ENCODE data around the gene MADCAM1.

The MADCAM1 gene

DNA sequence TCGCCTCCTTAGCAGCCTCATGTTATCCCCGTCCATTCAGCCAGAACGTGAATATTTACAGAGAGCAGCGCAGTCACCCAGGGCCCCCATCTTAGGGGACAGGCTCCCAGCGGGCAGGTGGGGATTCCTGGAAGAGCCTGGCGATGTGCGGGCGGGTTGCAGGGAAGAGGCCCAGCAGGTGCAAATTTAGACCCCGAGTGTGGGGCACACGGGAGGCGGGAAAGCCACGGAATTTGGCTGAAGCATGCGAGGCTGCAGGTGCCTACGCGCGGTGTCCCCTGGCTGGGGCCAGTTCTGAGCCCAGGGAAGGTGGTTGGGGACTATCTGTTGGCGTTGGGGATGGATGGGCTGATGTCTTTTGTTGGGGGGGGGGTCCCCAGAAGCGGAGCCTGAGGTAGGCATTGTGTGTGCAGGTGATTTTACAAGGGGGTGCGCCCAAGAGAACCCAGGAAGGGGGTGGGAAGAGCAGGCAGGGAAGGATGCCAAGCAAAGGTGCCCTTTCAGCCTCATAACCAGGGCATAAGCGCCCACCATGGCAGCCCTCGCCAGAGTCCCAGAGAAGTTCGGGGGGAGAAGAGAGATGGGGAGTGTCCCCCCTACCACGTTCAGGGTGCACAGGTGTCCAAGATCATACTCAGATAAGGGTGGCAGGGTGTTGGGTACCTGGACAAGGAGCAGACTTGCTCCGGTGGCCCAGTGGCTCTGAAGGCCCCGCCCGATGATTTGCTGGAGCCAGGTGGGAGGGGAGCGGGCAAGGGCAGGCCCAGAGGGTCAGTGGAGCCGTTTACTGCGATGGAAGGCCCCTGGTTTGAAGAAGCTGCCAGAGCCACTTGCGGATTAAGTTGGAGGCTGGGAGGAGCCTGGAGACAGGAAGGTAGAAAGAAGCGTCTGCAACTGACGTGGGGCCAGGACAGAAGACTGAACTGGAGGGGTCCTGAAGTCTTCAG, 12.2 kb downstream of the MADCAM1 start:
- no peak for FAIRE-seq

DNA sequence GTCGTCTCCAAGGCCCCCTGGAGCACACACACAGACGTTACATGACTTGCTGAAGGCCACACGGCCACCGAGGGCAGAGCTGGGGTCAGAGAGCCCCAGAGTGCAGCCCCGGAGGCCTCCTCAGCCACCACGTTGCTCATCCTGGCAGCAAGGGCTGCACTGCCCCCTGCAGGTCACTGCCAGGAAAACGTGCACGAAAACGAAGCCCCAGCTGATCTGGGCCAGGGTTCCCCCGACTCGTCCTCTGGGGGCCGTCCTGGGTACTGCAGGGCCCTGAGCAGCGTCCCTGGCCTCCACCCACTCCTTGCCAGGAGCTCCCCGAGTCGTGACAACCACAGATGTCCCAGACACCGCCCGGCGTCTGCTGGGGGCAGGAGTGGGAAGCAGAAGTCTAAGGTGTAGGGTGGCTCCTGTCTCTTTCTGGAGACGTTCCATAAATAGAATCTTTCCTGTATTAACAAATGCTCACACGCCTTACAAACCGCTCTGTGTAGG, 14.4 kb downstream of the MADCAM1 start:
- FAIRE-seq: no peak

GRCh38 chr19:511101-511851, 15.0 kb downstream of the MADCAM1 start:
- FAIRE-seq: no peak

- FAIRE-seq: no peak
These were observed 16.5 kb downstream of the MADCAM1 start for GRCh38 chr19:512547-513365.

DNA sequence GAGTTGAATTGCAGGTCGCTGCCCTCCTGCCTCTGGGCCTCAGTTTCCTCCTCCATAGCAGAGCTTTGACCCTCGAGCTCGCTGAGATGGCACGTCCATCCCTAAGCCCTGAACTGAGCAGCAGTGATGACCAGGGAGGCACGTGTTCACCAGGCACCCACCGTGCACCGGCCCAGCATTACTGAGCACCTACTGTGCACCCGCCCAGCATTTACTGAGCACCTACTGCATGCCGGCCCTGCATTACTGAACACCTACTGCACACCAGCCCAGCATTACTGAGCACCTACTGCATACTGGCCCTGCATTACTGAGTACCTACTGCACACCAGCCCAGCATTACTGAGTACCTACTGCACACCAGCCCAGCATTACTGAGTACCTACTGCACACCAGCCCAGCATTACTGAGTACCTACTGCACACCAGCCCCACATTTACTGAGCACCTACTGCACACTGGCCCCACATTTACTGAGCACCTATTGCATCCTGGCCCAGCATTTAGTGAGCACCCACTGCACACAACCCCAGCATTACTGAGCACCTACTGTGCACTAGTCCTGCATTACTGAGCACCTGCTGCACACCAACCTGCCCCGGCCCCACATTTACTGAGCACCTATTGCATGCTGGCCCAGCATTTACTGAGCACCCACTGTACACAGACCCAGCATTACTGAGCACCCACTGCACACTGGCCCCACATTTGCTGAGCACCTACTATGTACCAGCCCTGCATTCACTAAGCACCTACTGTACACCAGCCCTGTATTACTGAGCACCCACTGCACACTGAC, 17.3 kb downstream of the MADCAM1 start:
- FAIRE-seq: no peak

- FAIRE-seq: no peak
These were observed 17.9 kb downstream of the MADCAM1 start for GRCh38 chr19:514166-514663.

DNA sequence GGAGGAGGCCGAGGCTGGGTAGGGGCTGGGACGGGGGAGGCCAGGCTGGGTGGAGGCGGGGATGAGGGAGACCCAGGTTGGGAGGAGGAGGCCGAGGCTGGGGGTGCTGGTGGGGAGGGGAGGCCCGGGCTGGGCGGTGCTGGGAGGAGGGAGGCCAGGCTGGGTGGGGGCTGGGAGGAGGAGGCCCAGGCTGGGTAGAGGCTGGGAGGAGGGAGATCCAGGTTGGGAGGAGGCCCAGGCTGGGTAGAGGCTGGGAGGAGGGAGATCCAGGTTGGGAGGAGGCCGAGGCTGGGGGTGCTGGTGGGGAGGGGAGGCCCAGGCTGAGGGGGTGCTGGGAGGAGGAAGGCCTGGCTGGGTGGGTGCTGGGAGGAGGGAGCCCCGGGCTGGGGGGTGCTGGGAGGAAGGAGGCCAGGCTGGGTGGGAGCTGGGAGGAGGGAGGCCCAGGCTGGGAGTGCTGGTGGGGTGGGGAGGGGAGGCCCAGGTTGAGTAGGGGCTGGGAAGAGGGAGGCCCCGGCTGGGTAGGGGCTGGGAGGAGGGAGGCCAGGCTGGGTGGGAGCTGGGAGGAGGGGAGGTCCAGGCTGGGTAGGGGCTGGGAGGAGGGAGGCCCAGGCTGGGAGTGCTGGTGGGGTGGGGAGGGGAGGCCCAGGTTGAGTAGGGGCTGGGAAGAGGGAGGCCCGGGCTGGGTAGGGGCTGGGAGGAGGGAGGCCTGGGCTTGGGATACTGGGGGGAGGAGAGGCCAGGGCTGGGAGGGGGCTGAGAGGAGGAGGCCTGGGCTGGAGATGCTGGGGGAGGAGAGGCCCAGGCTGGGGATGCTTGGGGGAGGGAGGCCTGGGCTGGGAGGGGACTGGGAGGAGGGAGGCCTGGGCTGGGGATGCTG, 21.7 kb downstream of the MADCAM1 start:
- no peak for FAIRE-seq

- FAIRE-seq: no peak
These were observed 22.4 kb downstream of the MADCAM1 start for GRCh38 chr19:518598-519231.

GRCh38 chr19:519449-519865, 23.2 kb downstream of the MADCAM1 start:
- FAIRE-seq: no peak

- FAIRE-seq: no peak
These were observed 26.4 kb downstream of the MADCAM1 start for GRCh38 chr19:522726-523125.

- no peak for FAIRE-seq
These were observed 27.9 kb downstream of the MADCAM1 start for GRCh38 chr19:524062-524674.

GRCh38 chr19:525029-525428, 28.7 kb downstream of the MADCAM1 start:
- FAIRE-seq: no peak

DNA sequence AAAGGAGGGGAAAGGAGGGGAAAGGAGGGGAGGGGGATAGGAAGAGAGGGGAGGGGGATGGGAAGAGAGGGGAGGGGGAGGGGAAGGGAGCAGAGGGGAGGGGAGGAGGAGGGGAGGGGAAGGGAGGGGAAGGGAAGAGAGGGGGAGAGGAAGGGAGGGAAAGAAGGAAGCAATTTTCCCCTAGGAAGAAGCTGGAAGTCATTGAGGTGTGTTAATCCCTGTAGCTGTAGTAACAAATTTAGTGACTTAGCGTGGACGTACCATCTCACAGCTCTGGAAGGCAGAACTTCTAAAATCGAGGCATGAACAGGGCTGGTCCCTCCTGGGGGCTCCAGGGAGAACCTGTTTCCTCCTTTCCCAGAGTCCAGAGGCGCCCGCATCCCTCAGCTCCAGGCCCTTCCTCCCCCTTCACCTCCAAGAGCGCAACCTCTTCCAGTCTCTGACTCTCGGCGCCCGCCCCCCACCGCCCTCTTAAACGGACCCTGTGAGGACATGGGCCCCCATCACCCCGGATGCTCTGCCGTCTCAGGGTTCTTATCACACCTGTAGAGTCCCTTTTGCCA, 29.7 kb downstream of the MADCAM1 start:
- no peak for FAIRE-seq

- FAIRE-seq: no peak
These were observed 34.1 kb downstream of the MADCAM1 start for GRCh38 chr19:530134-531008.

DNA sequence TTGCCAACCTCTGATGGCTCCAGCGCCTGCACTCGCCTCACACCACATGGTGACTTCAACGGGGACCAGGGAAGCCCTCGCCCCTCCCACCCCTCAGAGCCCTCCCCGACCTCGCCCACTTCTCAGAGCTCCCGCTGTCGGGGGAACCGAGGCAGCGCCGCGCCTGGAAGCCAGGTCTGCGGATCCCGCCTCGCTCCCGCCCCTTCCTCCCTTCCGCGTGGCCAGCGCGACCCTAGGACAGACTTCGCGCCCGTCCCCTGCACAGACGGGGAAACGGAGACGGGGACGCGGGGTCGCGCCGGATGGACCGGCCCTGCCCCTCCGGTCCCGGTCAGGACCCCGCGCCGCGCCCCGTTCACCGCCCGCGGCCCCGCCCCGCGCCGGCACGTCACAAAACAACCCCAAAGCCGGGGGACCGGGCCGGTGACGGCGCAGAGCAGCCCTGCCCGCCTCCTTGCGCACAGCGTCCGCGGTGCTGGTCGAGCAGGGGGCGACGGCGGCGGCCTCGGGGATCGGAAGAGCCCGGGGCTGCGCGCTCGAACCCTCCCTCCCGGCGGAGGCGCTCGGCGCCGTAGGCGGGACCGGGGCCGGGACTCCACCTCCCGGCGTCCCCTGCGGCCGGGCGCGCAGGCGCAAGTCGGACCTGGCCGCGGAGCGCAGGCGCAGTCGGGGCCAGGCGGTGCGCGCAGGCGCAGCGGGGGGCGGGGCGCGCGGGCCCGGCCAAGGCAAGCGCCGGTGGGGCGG, 34.9 kb downstream of the MADCAM1 start:
- no peak for FAIRE-seq

DNA sequence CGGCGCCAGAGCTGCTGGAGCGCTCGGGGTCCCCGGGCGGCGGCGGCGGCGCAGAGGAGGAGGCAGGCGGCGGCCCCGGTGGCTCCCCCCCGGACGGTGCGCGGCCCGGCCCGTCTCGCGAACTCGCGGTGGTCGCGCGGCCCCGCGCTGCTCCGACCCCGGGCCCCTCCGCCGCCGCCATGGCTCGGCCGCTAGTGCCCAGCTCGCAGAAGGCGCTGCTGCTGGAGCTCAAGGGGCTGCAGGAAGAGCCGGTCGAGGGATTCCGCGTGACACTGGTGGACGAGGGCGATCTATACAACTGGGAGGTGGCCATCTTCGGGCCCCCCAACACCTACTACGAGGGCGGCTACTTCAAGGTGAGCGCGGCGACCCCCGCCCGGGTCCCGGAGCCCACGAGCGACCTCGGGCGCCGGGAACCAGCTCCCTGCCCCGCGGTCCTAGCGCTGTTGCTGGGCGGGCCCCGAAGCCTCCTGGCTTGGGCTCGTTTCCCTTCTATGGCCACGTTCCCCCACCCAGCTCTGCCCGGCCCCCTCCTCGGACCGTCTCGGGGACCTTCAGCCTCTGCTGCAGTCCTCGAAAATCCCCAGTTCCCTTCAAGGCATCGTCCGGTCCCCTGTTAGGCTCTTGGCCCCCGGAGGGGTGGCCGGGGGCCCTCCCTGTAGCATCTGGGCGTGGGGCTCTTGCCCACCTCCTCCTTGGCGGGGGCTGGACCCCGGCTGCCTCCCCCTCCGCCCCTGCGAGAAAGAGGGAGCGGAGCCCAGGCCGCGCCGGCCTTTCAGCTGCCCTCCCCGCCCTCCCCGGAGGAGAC, 35.7 kb downstream of the MADCAM1 start, which contains the start of gene CDC34:
CDC34 (plus strand) TSS at position 8 of the 808 bp plus-strand sequence; CDS start at position 180, 172 bp downstream.
- FAIRE-seq: no peak
